ENCODE measurements around the gene TCF7L1. TPM values are rescaled to one million over a fixed set of nuclear protein-coding genes. Genes with fewer than 3 reads are reported as not detected.
A peak's percentile ranks its signal among the peaks of the same experiment; 100 is the strongest.

Gene TCF7L1
- polyA plus RNA-seq, 1 of the 3 experiments (the other 2 are of a cell fraction) = 3.7 TPM

- no peaks in the 10 kb centered on the region for H3K27me3 ChIP-seq (ENCODE audit: insufficient read depth)
- POLR2A ChIA-PET = no interaction called here
- H3K36me3 ChIP-seq (replicated peaks in 1 of 2; ENCODE audit: control insufficient read depth in 1 of 2, insufficient read depth in 2 of 2, low read length in 1 of 2) = no peaks in the 10 kb centered on the region
- no peak overlapping the region for H3K9ac ChIP-seq
- no peak overlapping the region for H2AFZ ChIP-seq (ENCODE audit: low read depth)
- H3K9me2 ChIP-seq = no peaks in the 10 kb centered on the region
- no peaks in the 10 kb centered on the region for H3F3A ChIP-seq (replicated peaks; ENCODE audit: insufficient read depth)
- H3K9me3 ChIP-seq = no peaks in the 10 kb centered on the region
- no peak overlapping the region for H3K27ac ChIP-seq (ENCODE audit: low read depth in 2 of 2, low read length in 1 of 2)
- no peak overlapping the region for H3K4me2 ChIP-seq
- H3K79me2 ChIP-seq (ENCODE audit: insufficient read depth) = peaks cover 7% of the 10 kb centered on the region
- TF ChIP-seq FOXJ3 (CRISPR knock-in tag; IDR thresholded peaks at IDR 0.05) = no peak
- no peak for TF ChIP-seq MXI1 (IDR thresholded peaks at IDR 0.05; ENCODE audit: low read depth, low read length)
- no peak for TF ChIP-seq CTCF (IDR thresholded peaks at IDR 0.05)
- no peak overlapping the region for H3K4me3 ChIP-seq (ENCODE audit: low read depth in 2 of 2, low read length in 1 of 2)
- WGBS (ENCODE audit: low lambda C conversion rate) = 95% methylated on average over 8 of the region's 8 CpGs
- H3K4me1 ChIP-seq (ENCODE audit: control insufficient read depth in 1 of 2, insufficient read depth in 2 of 2, low read depth in 1 of 2, low read length in 1 of 2) = peaks cover 0 to 48% of the 10 kb centered on the region in 2 experiments; a peak in 3 of 4 replicates
- peaks cover 11% of the 10 kb centered on the region; the same call in 1 of the 2 replicates for H4K20me1 ChIP-seq (ENCODE audit: insufficient read depth)
- no peak for DNase-seq
- CTCF ChIA-PET = interaction anchor here (0.6 to 5.3 kb wide), 10 partner anchors 17 to 237 kb away, joined by 3 to 41 read pairs (median 5); partner anchors contain the start of gene TCF7L1
Observed at GRCh38 chr2:85162746-85163301, 29.6 kb downstream of the TCF7L1 start.

- Histone ChIP-seq H4K20me1 (ENCODE audit: insufficient read depth) (peaks cover 10% of the 10 kb centered on the region; the same call in 1 of the 2 replicates), H3K4me2 (no peak overlapping the region), H3K9ac (no peak overlapping the region), H3K9me3 (no peaks in the 10 kb centered on the region), H3K27ac (ENCODE audit: low read depth in 2 of 2, low read length in 1 of 2) (peak overlapping the region in 1 of 2 experiments; percentile 50; a peak in 2 of 4 replicates), H3F3A (replicated peaks; ENCODE audit: insufficient read depth) (no peaks in the 10 kb centered on the region), H3K4me3 (ENCODE audit: low read depth in 2 of 2, low read length in 1 of 2) (no peak overlapping the region), H2AFZ (ENCODE audit: low read depth) (no peak overlapping the region), H3K79me2 (ENCODE audit: insufficient read depth) (peaks cover 7% of the 10 kb centered on the region; the same call in 1 of the 2 replicates), H3K36me3 (replicated peaks in 1 of 2; ENCODE audit: control insufficient read depth in 1 of 2, insufficient read depth in 2 of 2, low read length in 1 of 2) (no peaks in the 10 kb centered on the region), H3K4me1 (ENCODE audit: control insufficient read depth in 1 of 2, insufficient read depth in 2 of 2, low read depth in 1 of 2, low read length in 1 of 2) (peaks cover 0 to 41% of the 10 kb centered on the region in 2 experiments; a peak in 3 of 4 replicates), H3K9me2 (no peaks in the 10 kb centered on the region), H3K27me3 (ENCODE audit: insufficient read depth) (no peaks in the 10 kb centered on the region)
- POLR2A ChIA-PET = no interaction called here
- 62% methylated on average over 3 of the region's 3 CpGs for WGBS (ENCODE audit: low lambda C conversion rate)
- peak; percentile 45 for DNase-seq
- TF ChIP-seq ELF1 (IDR thresholded peaks at IDR 0.05) (no peak), SMC3 (IDR thresholded peaks at IDR 0.05; ENCODE audit: low read depth, low read length) (no peak), NRF1 (IDR thresholded peaks at IDR 0.05; ENCODE audit: low read depth, low read length) (no peak)
- CTCF ChIA-PET = interaction anchor here (0.7 to 5.3 kb wide), 12 partner anchors 18 to 690 kb away, joined by 3 to 41 read pairs (median 4); no protein-coding TSS in a partner anchor
Observed at GRCh38 chr2:85163675-85164074, 30.5 kb downstream of the TCF7L1 start.

- DNase-seq = peak; percentile 64
- Histone ChIP-seq H3K79me2 (ENCODE audit: insufficient read depth) (peaks cover 7% of the 10 kb centered on the region; the same call in 1 of the 2 replicates), H3K27me3 (ENCODE audit: insufficient read depth) (no peaks in the 10 kb centered on the region), H3K27ac (ENCODE audit: low read depth in 2 of 2, low read length in 1 of 2) (peak overlapping the region in 1 of 2 experiments; percentile 50; a peak in 2 of 4 replicates), H3K9me3 (no peaks in the 10 kb centered on the region), H3K4me1 (ENCODE audit: control insufficient read depth in 1 of 2, insufficient read depth in 2 of 2, low read depth in 1 of 2, low read length in 1 of 2) (peaks cover 0 to 37% of the 10 kb centered on the region in 2 experiments; a peak in 3 of 4 replicates), H3K9me2 (no peaks in the 10 kb centered on the region), H3K4me3 (ENCODE audit: low read depth in 2 of 2, low read length in 1 of 2) (no peak overlapping the region), H3K9ac (no peak overlapping the region), H2AFZ (ENCODE audit: low read depth) (no peak overlapping the region), H3K4me2 (no peak overlapping the region), H3F3A (replicated peaks; ENCODE audit: insufficient read depth) (no peaks in the 10 kb centered on the region), H3K36me3 (replicated peaks in 1 of 2; ENCODE audit: control insufficient read depth in 1 of 2, insufficient read depth in 2 of 2, low read length in 1 of 2) (no peaks in the 10 kb centered on the region), H4K20me1 (ENCODE audit: insufficient read depth) (peaks cover 6% of the 10 kb centered on the region; the same call in 1 of the 2 replicates)
- no peak for TF ChIP-seq PBX3 (IDR thresholded peaks at IDR 0.05)
- peak; percentile 65 for TF ChIP-seq RAD21 (IDR thresholded peaks at IDR 0.05; ENCODE audit: low read length)
- no peak for TF ChIP-seq USF1 (IDR thresholded peaks at IDR 0.05; ENCODE audit: borderline replicate concordance, low read depth)
- TF ChIP-seq POLR2AphosphoS5 (IDR thresholded peaks at IDR 0.05; ENCODE audit: low read depth, low read length) = no peak
- peak; percentile 40; the same call in 1 of the 2 replicates for TF ChIP-seq SMC3 (IDR thresholded peaks at IDR 0.05; ENCODE audit: low read depth, low read length)
- no peak for TF ChIP-seq NRF1 (IDR thresholded peaks at IDR 0.05; ENCODE audit: low read depth, low read length)
- no peak for TF ChIP-seq ELF1 (IDR thresholded peaks at IDR 0.05)
- no peak for TF ChIP-seq EZH2phosphoT487 (IDR thresholded peaks at IDR 0.05; ENCODE audit: borderline replicate concordance, low read depth)
- no peak for TF ChIP-seq MEF2A (IDR thresholded peaks at IDR 0.05; ENCODE audit: borderline replicate concordance, low read depth)
- WGBS (ENCODE audit: low lambda C conversion rate) = 78% methylated on average over 8 of the region's 8 CpGs
- ChIA-PET POLR2A (no interaction called here), CTCF (interaction anchor here (0.7 to 5.3 kb wide), 15 partner anchors 17 to 691 kb away, joined by 3 to 41 read pairs (median 4); no protein-coding TSS in a partner anchor)
Observed at GRCh38 chr2:85164145-85164569, 31.0 kb downstream of the TCF7L1 start.

All from SK-N-SH (cell line).